Activated CD4-positive, alpha-beta T cell treated with anti-CD3 and anti-CD28 coated beads, Interleukin-2, amount 50 U/mL, for 1 hour (primary cell): ENCODE results near the gene PITPNM1.

Source experiments
- DNase-seq: peaks from one replicate; pipeline ENCODE4 v3.0.0-alpha.2; 2020

The PITPNM1 gene

DNA sequence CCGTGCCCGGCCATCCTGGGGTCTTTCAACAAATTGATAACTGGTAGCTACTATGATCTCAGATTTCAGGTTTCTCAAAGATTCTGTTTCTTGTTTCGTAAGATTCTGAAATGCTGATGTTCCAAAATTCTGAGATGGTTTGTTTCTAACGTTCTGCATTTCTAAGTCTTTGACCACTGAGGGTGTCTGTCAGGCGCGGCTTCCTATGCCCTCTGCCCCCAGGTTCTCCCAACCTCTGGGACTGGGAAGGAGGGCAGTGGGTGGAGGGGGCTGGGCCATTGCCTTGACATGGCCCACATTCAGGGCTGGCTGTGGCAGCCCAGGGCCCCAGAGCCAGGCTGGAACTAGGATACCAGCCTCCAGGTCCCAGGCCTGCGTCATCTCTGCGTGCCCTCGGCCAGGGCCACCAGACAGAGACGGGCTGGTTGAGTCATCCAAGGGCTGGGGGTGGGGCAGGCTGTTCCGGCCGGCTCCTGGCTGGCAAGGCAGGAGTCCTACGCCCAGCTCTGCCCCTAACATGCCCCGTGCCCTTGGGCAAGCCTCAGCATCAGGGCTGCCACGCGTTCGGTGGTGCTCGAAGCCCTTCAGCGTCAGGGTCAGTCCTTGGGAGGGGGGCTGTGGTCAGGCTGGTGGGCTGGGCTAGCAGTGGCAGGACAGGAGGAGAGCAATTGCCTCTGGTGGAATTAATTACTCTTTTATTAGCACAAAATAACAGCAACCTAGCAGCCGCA is 41.3 kb downstream of the PITPNM1 start:
- DNase-seq: no peak

DNA sequence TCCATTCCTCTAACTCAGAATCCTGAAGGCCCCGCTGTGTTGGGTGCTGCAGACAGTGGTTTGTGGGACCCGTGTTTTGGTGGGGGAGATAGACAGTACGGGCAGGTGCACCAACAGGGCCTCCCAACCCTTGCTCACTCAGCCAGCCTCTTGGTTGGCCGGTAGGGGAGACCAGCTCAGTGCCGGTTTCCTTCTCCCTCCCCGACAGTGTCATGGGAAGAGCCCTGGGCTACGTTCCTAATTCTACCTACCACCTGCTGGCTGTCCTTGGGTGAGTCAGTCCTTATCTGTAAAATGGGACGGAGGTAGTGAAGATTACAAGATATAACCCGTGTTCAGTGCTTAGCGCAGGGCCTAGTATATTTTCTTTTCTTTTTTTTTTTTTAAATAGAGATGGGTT is 42.0 kb downstream of the PITPNM1 start:
- DNase-seq: no peak

DNA sequence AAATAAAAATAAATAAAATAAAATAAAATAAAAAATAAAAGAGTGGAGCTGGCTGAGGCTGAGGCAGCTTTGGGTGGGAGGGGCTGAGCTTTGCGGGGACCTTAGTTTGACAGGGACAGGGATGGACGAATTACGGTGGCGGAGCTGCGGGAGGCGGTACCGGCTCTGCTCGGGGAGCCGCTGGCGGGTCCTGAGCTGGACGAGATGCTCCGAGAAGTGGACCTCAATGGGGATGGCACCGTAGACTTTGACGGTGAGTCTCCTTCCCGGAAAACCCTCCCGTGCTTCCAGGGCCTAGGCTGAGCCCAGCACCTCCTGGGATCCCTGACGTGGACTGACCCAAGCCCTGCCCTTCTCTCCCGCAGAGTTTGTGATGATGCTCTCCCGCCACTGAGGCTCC is 46.9 kb downstream of the PITPNM1 start:
- DNase-seq: no peak

DNA sequence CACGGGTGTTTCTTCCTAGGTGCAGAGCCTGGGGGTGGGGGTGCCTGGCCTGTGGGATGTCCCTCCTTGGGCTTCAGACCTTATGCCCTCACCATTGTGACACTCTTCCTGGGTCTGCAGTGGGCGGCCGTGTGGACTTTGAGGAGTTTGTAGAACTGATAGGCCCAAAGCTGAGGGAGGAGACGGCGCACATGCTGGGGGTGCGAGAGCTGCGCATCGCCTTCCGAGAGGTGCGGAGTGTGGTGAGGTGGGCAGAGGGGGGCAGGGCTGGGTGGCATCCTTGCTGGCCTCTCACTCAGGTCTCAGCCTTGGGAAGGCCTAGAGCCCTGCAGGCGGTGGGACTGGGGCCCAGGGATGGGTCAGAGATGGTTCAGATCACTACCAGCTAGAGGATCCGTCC is 47.7 kb downstream of the PITPNM1 start:
- no peak for DNase-seq

DNA sequence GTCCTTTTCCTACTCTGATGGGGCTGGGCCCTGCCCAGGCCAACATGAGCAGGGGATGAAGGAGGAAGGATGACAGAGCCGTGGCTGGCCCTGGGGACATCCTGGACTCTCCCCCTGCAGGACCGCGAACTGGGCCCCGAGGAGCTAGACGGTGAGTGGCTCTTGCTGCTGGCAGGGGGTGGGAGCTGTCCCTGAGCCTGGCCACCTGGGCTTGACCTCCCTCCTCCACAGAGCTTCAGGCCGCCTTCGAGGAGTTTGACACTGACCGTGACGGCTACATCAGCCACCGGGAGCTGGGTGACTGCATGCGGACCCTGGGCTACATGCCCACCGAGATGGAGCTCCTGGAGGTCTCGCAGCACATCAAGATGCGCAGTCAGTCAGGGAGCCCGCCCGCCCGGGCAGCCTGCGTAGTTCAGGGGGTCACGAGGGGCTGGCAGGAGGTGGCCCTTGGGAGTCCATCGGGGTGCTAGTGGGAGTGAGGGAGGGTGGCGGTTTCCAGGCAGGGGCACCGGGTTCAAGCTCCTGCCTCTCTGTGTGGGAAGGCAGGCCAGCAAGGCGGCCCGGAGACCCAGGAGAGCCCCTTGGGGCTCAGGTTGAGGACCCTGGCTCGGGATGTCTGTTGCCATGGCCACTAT is 49.0 kb downstream of the PITPNM1 start:
- no peak for DNase-seq

DNA sequence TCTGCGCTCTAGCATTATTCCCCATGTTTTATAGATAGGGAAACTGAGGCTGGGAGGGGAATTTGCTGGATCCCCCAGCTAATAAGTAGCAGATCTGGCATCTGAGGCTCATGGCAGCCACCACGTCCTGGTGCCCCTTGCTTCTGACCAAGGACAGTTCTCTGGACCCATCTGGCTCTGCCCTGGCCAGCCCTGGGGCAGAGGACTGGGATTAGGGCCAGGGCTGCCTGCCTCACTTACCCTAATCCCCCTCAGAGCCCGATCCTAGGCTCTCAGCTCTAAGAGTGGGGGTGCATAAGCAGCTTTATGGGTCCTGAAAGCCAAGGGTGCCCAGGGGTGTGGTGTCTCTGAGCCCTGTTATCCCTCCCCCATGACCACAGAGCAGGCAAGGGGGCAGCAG is 50.1 kb downstream of the PITPNM1 start, which contains the start of gene CABP4:
Gene CABP4, plus strand, starts transcription at position 301 of the 400 bp plus-strand sequence. Its CDS starts 70 bp downstream, at position 371.
- DNase-seq: no peak

DNA sequence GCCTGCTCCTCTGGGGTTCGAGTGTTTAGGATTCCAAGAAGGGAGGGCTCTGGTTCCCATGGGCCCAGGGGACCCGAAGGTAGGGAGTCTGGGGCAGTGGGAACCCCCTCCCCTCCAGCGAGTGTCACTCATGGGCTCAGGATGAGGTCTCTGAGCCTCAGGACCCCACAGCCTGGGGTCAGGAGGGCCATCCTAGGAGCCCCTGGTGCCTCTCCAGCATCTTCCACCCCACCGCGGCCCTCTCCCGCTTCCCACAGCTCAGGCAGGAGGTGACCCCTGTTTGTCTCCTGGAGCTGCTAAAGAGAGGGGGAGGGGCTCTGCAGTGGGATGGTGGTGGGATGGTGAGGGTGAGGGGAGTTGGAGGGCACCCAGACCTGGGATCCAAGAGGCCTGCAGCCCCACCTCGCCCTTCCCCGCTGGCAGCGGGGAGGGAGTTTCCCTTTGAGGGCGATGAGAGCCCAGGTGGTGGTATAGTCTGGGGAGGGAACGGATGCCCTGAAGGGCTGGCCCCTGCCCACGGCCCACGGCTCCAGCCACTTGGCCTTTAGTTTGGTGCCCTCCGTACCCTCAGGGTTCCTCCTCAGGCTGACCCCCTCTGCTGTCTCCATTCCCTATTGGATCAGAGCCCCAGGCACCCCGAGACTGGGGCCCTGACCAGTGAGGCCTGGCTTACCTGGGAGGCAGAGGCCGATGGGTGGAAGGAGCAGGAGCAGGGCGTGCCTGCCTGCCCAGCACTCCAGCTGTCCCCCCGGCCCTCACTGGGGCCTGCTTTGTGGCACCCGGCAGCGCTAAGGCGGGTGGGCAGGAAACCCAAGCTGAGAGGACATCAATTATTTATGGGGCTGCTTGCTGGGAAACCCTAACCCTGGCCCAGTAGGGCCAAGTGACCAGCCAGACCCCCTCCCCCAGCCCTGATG is 51.1 kb downstream of the PITPNM1 start:
- no peak for DNase-seq

DNA sequence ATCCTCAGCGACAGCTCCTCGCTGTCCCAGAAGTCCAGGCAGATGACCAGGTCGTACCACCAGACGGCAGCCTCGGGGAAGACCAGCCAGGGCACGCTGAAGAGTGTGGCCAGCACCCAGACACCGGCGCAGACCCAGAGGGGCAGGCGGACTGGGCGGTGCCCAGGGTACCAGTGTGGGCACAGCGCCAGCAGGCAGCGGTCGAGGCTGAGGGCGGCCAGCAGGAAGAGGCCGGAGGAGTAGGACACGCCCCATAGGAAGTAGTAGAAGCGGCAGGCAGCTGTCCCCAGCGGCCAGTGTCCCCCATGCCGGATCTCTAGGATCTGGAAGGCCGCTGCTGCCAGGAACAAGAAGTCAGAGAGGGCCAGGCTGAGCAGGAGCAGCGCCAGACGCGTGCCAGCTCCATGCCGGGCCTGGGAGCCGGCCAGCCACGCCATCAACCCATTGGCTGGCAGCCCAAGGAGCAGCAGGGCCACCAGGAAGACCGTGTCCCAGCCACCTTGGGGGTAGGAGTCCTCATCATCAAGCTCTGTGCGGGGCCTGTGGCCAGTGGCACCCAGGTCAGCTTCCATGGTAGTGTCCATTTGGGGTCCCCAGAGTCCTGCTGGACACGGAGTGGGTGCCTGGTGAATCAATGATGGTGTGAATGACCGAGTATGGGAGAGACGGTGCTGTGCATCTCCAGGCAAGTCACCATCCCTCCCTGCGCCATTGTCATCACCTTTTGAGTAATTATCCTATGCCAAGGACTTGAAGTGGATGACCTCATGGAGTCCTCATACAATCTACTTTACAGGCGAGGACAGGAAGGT is 52.8 kb downstream of the PITPNM1 start, which contains the start of gene GPR152:
Gene GPR152, minus strand, starts transcription at position 589 of the 812 bp plus-strand sequence. Its CDS starts 5 bp downstream, at position 584.
- no peak for DNase-seq

DNA sequence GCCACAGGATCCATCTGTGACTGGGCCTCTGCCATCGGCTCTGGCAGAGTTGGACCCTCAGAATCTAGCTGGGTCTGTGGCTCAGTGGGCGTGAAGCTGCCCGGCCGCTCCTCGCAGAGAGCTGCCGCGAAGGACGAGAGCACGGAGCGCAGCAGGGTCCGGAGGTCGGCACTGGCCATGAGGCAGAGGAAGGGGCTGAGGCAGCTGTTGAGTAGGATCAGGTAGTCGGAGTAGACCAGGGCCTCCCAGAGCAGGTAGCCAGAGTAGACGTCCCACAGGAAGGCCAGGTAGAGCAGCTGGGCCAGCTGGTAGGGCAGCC is 53.5 kb downstream of the PITPNM1 start:
- DNase-seq: no peak

DNA sequence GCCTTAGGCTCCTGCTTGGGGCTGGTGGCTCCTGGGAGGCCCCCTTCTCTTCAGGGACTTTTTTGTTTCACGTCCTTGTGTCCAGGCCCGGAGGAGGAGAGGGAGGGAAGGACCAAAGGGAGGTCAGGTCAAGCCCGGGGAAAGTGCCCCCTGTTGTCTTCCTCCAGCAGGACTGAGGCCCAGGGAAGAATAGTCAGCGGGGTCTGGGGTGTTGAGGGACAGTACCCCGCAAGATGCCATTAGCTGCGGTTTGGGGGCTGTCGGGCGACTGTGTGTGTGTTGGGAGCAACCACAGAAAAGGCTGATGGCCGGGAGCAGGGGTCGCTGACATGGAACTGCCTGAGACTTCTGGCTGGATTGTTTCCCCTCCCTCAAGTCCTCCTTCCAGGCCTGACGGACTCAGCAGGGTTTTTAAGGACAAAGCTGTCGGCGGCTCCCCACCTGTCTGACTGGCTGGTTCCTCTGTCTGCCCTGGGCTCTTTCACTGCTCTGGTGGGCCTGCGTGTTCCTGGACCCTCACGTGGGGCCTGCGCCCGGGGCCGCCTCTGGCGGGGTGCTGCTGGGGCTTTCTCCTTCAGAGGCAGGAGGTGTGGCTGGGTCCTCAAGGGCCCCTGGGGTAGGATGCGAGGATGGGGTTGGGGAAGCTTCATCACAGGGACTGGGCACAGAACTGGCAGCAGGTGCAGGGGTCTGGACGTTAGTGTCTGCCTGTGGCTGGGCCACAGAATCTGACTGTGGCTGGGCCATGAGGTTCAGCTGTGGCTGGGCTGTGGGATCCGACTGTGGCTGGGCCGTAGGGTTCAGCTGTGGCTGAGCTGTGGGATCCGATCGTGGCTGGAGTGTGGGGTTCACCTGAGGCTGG is 54.1 kb downstream of the PITPNM1 start:
- DNase-seq: no peak

DNA sequence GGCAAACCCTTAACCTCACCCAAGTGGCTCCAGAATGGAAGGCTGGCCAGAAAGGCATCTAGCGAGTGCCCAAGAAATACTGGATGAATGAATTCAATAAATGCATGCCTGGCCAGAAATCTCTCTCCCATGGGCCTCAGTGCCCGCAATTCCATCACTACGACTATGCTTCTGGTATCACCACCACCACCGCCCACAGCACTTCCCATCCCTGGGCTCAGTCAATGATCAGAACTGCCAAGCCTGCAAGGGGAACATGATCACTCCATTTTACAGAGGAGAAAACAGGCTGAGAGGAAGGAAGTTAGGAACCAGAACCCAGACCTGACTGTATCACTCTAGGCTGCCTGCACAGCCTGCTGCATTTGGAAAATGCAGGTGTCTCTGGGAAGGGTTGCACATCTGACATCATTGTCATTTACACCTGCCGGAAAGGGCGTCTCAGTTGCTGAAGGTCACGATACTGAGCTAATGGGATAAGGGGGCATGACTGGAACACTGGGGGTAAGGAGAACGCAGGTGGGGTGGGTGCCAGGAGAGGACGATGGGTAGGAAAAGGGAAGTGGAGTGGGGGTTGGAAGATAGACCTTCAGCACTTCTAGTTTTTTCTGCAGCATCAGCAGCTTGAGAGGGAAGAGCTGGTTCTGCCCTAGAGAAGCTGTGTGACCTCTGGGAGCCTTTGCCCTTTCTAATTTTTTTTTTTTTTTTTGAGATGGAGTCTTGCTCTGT is 55.9 kb downstream of the PITPNM1 start:
- no peak for DNase-seq

DNA sequence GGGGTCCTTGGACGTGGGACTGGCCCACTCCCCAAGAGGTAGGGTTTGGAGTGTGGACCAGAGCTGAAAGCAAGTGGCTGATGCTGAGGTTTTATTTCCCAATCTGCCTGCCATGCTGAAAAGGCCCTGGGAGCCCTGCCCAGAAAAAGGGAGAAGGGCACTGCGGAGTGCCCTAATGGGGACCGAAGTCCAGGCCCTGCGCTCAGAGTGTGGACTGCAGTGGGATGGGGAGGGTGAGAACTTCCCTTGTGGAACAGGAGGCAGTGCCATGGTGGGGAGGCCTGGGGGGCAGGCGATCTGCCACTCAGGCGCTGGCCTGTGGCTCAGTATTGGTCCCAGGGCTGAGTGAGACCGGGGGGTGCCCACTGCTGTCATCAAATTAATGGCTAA is 56.9 kb downstream of the PITPNM1 start:
- no peak for DNase-seq

DNA sequence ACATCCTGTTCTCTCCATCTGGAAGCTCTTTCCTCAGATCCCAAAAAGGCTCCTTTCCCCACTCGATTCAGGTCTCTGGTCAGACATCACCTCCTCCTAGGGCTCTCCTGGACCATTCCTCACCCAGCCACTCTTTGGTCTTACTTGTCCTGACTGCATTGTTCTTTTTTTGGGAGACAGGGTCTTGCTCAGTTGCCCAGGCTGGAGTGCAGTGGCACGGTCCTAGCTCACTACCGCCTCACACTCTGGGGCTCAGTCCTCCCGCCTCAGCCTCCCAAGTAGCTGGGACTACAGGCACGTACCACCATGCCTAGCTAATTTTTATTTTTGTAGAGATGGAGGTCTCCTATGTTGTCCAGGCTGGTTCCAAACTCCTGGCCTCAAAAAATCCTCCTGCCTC is 59.6 kb downstream of the PITPNM1 start:
- no peak for DNase-seq

DNA sequence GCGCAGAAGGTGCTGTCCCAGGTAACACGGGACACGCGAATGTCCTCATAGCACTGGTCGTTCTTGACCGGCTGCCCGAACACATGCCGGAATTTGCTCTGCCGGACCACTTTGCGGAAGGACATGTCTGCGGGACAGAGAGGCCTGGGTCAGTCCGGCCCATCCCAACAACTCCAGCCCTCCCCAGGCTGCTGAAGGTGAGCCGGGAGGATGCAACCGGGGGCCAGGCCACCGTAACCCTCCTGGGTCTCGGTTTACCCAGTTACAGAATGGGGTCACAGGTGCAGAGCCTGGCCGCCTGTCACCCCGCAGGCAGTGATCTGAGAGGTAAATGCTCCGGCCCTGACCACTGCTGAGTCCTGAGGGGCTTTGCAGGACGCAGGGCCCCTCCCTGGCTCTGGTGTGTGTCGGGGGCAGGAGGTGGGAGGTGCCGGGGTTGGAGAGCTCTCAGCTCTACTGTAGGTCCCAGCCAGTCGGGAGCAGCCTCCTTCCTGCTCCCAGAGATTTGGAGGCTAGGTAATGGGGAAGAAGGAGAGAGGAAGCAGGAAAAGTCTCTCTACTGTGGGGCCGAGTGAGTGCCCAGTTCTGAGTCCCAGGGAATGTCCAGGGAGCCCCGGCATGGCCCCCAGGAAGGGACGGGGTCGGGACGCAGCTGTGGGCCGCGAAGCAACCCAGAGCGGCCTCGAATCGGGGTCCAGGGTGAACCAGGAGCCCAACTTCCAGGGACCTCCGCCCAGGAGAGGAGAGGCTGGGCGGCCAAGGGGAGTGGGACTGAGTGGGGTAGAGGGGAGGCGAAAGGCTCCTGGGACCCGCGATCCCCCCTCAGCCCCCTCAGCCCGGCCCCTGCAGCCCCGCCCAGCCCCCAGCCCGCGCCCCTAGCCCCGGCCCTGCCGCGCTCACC is 62.4 kb downstream of the PITPNM1 start:
- DNase-seq: no peak
